Kidney (tissue), 14 donors: ENCODE data around the gene GRIN2A. TPM values are rescaled to one million over a fixed set of nuclear protein-coding genes. Genes with fewer than 3 reads are reported as not detected.

Source experiments
- DNase-seq, 5 donors: peaks; one replicate each; pipeline ENCODE4 v3.0.0-alpha.2; 2013 to 2020
- FAIRE-seq: peaks from 2 replicates; lab custom pipeline; 2012; peaks lifted over from hg19 to GRCh38; lab: Jason Lieb, UNC
- H3K27ac ChIP-seq, 2 donors: one replicate each; pipeline ENCODE4 v1.7.0; 2013; ENCODE audit warnings: low read depth in 2 of 2, low read length in 2 of 2, inconsistent platforms in 1 of 2
- H3K27me3 ChIP-seq: one replicate; pipeline ENCODE4 v1.7.1; 2013; ENCODE audit warnings: low read length, inconsistent platforms; ENCODE audit not compliant: control insufficient read depth, insufficient read depth
- H3K36me3 ChIP-seq, 3 donors: one replicate each; pipeline versions ENCODE4 v1.7.0 to v1.7.1; 2013; ENCODE audit warnings: low read length in 3 of 3, control low read depth in 1 of 3, inconsistent platforms in 1 of 3; ENCODE audit not compliant: insufficient read depth in 3 of 3, control insufficient read depth in 2 of 3
- H3K4me1 ChIP-seq, 3 donors: one replicate each; pipeline versions ENCODE4 v1.7.0 to v1.7.1; 2013; ENCODE audit warnings: low read length in 3 of 3, inconsistent platforms in 1 of 3, low read depth in 1 of 3; ENCODE audit not compliant: control insufficient read depth in 2 of 3, insufficient read depth in 2 of 3
- H3K4me3 ChIP-seq, 3 donors: one replicate each; pipeline versions ENCODE4 v1.7.0 to v1.8.1; 2013; ENCODE audit warnings: low read length in 3 of 3, control low read depth in 1 of 3, inconsistent platforms in 1 of 3
- H3K9ac ChIP-seq, 3 donors: one replicate each; pipeline versions ENCODE4 v1.7.0 to v1.7.1; 2013; ENCODE audit warnings: low read length in 3 of 3, control low read depth in 1 of 3, inconsistent platforms in 1 of 3
- H3K9me3 ChIP-seq, 3 donors: one replicate each; pipeline versions ENCODE4 v1.7.0 to v1.7.1; 2013; ENCODE audit warnings: low read length in 3 of 3, control low read depth in 1 of 3, inconsistent platforms in 1 of 3; ENCODE audit not compliant: control insufficient read depth in 2 of 3, insufficient read depth in 1 of 3
- CTCF ChIP-seq: IDR thresholded peaks from 3 replicates; pipeline ENCODE4 v1.5.1; 2012; ENCODE audit warnings: mild to moderate bottlenecking, moderate library complexity, borderline replicate concordance; ENCODE audit not compliant: insufficient read depth; ENCODE audit errors: extremely low read depth
- intact Hi-C: fragments of 100-400 bp; cut with DNase I; formaldehyde crosslinking; loops from one replicate; pipeline ENCODE4 v1.11.1; 2022
- polyA plus RNA-seq: library from polyadenylated mRNA; stranded (reverse); fragments of 350-450 nt; fragmentation: Illumina TruSeq; extraction: RNeasy Lipid Tissue Mini Kit (QIAGEN cat#74804); gene quantifications from one replicate; pipeline ENCODE4 v1.2.3, GENCODE V29; 2014; ENCODE audit warnings: low read depth, low replicate concordance; ENCODE audit not compliant: insufficient read depth
- total RNA-seq: library from RNA; stranded (reverse); fragmentation: NEBNext Ultra II Directional; extraction: Animal tissue kit (Norgen Biotek cat#: 25700); gene quantifications from one replicate; pipeline ENCODE4 v1.2.1, GENCODE V29; 2021
- donor health status: control.
- donor health status: control.
- donor health status: control.
- donor health status: control.
- donor health status: control.
- donor health status: DM: yes; HTN: yes; CAD: no.
- donor health status: Normal renal cell carcinoma (clear cell type).

GRIN2A gene
- total and polyA plus RNA-seq, 2 donors from 2014 or later, result 0.28 to 6.5 TPM

GRCh38 chr16:9847146-9847545, 335.1 kb downstream of the GRIN2A start:
- intact Hi-C loops, result no loop called here
- Histone ChIP-seq H3K27me3 (no peaks in the 10 kb centered on the region), H3K36me3 (no peaks in the 10 kb centered on the region), H3K4me1 (no peaks in the 10 kb centered on the region), H3K9ac (no peak overlapping the region), H3K9me3 (no peaks in the 10 kb centered on the region), H3K4me3 (no peak overlapping the region), H3K27ac (no peak overlapping the region)
- TF ChIP-seq CTCF, result no peak
- no peak for DNase-seq
- no peak for FAIRE-seq

GRCh38 chr16:9846362-9847099, 335.7 kb downstream of the GRIN2A start:
- H3K9me3 ChIP-seq, result no peaks in the 10 kb centered on the region
- no peaks in the 10 kb centered on the region for H3K27me3 ChIP-seq
- intact Hi-C loops, result no loop called here
- H3K36me3 ChIP-seq, result no peaks in the 10 kb centered on the region
- no peak for TF ChIP-seq CTCF
- no peak for DNase-seq
- no peak overlapping the region for H3K27ac ChIP-seq
- H3K4me1 ChIP-seq, result no peaks in the 10 kb centered on the region
- H3K4me3 ChIP-seq, result no peak overlapping the region
- no peak overlapping the region for H3K9ac ChIP-seq
- no peak for FAIRE-seq

- no peak for FAIRE-seq
- Histone ChIP-seq H3K27ac (no peak overlapping the region), H3K27me3 (no peaks in the 10 kb centered on the region), H3K4me3 (no peak overlapping the region), H3K4me1 (no peaks in the 10 kb centered on the region), H3K9ac (no peak overlapping the region), H3K9me3 (no peaks in the 10 kb centered on the region), H3K36me3 (no peaks in the 10 kb centered on the region)
- no peak for DNase-seq
- intact Hi-C loops, result no loop called here
- no peak for TF ChIP-seq CTCF
Measured at GRCh38 chr16:9845661-9846361, 336.4 kb downstream of the GRIN2A start.
